Dendritic cell treated with granulocyte-macrophage colony-stimulating factor and Interleukin-4, amounts not matched to agents 40 ng/mL and 50 ng/mL, for 4 days (primary cell): ENCODE results near the gene PCDHB4.
"Not testable (repeated sequence)": the region's sequence is repeated elsewhere in the genome, so short reads cannot be mapped to it uniquely, and the experiment has no call there.

Experiments used
- H3K27ac Mint-ChIP-seq: one replicate; pipeline ENCODE4 v1.8.0; 2022; ENCODE audit warnings: mild to moderate bottlenecking, mixed read lengths
- H3K27me3 Mint-ChIP-seq: one replicate; pipeline ENCODE4 v1.8.0; 2022; ENCODE audit warnings: mild to moderate bottlenecking, mixed read lengths
- H3K36me3 Mint-ChIP-seq: one replicate; pipeline ENCODE4 v1.8.0; 2022; ENCODE audit warnings: low read depth, mixed read lengths
- H3K4me1 Mint-ChIP-seq: one replicate; pipeline ENCODE4 v1.8.0; 2022; ENCODE audit warnings: low read depth, mixed read lengths
- H3K4me3 Mint-ChIP-seq: one replicate; pipeline ENCODE4 v1.8.0; 2022; ENCODE audit warnings: mild to moderate bottlenecking, moderate library complexity, mixed read lengths
- H3K9me3 Mint-ChIP-seq: one replicate; pipeline ENCODE4 v1.8.0; 2022; ENCODE audit warnings: mixed read lengths
- intact Hi-C: fragments of 100-400 bp; cut with micrococcal nuclease; formaldehyde crosslinking; loops from one replicate; pipeline ENCODE4 v1.15.0; 2022

PCDHB4 gene

DNA sequence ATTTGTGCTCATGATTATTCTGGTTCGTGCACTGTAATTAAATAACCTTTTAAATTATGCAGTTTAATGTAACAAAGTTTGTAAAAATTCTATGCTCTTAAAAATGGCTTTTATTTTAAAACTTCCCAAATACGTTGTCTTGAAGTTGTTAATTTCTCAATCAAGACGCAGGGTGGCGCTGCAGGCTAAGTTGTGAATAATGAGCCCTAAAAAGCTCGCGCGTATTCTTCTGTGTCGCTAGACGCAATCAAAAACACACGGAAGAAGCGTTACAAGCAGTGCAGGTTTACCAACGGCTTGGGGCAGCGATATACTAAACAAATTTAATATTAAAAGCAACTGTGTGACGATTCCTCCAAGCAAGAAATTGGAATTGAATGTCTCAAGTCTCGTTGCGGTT, at the start of gene PCDHB4:
Gene PCDHB4, plus strand, starts transcription at position 256 of the 400 bp plus-strand sequence. CDS start 181 bp downstream, outside the sequence.
- Mint-ChIP-seq H3K9me3 (peaks cover 29% of the 10 kb centered on the region), H3K4me3 (no peak within 1 kb of the TSS), H3K4me1 (no peaks in the 10 kb centered on the region), H3K27ac (no peak within 1 kb of the TSS), H3K27me3 (peaks cover 9% of the 10 kb centered on the region), H3K36me3 (no peaks in the 10 kb centered on the region)
- intact Hi-C loops = no loop called here

DNA sequence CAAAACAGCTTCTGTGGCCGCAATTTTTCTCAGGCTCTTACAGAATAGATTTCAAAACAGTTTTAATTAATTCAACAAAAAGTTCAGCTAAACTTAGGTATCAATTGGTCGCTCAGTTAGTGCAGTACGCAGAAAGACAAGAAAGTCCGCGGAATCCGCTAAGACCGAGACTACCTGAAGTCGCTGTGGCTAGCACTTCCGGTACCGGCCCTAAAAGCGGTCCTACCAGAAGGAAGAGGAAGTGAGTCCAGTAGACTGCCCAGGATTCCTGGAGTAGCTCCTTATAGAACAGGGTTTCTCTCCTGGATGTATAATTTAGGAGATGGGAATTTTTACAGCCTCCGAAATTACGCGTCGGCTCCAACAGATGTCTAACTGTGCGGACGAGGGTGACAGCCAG, 43.8 kb upstream of the PCDHB4 start:
- no peak overlapping the region for H3K4me3 Mint-ChIP-seq
- H3K4me1 Mint-ChIP-seq = no peaks in the 10 kb centered on the region
- H3K27ac Mint-ChIP-seq = no peak overlapping the region

DNA sequence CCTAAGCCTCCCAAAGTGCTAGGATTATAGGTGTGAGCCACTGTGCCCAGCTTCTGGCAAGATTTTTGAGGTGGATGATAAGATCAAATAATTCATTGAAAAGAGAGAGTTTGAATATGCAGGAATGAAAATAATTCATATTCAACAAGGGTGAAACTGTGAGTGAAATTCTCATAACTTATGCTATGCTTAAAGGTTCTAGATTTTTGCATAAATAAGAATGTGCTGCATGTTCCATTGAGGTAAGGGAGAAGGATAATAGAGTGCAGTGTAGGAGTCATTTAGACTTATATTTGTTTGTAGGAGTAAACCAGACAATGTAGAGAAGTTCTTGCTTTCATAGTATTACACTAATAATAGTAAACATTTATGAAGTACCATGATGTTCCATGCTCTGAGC, 39.4 kb upstream of the PCDHB4 start:
- Mint-ChIP-seq H3K4me1 (no peaks in the 10 kb centered on the region), H3K27me3 (peaks cover 14% of the 10 kb centered on the region), H3K4me3 (no peak overlapping the region), H3K36me3 (no peaks in the 10 kb centered on the region), H3K27ac (no peak overlapping the region), H3K9me3 (peaks cover 46% of the 10 kb centered on the region)
- intact Hi-C loops = no loop called here

More for the DNA sequence above, 43.8 kb upstream of the PCDHB4 start:
- Mint-ChIP-seq H3K36me3 (no peaks in the 10 kb centered on the region), H3K9me3 (peaks cover 42% of the 10 kb centered on the region), H3K27me3 (peaks cover 7% of the 10 kb centered on the region)
- intact Hi-C loops = no loop called here

DNA sequence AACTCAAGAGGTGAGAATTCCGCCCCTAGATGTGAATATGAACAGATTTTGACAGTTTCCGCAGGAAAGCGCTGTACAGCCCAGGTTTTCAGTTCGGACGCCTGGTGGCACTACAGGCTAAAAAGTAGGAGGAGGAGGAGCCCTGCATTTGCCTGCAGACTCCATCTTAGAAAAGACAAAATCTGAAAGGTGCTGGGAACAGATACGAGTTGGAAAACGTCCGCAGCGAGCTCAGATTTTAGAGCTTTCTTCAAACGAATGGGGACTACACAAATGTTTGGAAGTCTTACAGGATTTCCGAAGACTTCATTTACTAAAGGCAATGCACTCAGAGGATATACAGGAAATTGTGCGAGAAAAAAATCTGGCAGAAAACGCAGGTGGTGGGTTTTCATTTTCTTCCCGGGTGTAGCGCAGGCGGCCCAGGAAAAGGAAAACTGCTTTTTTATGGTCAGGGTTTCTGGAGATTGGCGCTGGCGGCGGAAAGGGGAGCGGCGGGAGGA, 37.1 kb upstream of the PCDHB4 start:
- Mint-ChIP-seq H3K4me3 (no peak overlapping the region), H3K27ac (no peak overlapping the region), H3K4me1 (no peaks in the 10 kb centered on the region), H3K36me3 (no peaks in the 10 kb centered on the region), H3K27me3 (peaks cover 10% of the 10 kb centered on the region), H3K9me3 (peaks cover 38% of the 10 kb centered on the region)
- intact Hi-C loops = no loop called here

DNA sequence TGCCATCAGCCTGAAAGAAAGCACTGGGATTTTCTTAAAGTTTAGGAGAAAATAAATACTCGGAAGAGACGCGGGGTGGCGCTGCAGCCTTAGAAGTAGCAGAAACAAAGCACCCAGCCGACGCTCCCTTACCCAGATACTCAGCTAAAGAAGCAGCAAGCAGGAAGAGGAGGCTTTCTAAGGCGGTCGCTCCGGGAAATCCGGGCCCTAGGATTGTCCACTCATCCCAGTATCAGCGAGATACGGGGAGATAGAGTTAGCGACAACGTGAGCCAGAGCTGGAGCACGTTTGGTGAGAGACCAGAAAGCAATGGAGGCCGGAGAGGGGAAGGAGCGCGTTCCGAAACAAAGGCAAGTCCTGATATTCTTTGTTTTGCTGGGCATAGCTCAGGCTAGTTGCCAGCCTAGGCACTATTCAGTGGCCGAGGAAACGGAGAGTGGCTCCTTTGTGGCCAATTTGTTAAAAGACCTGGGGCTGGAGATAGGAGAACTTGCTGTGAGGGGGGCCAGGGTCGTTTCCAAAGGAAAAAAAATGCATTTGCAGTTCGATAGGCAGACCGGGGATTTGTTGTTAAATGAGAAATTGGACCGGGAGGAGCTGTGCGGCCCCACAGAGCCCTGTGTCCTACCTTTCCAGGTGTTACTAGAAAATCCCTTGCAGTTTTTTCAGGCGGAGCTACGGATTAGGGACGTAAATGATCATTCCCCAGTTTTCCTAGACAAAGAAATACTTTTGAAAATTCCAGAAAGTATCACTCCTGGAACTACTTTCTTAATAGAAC, 26.9 kb upstream of the PCDHB4 start, which contains the start of gene PCDHB2:
Gene PCDHB2, plus strand, starts transcription at position 135 of the 782 bp plus-strand sequence. Its CDS starts 176 bp downstream, at position 311.
- H3K4me3 Mint-ChIP-seq = no peak within 1 kb of the TSS
- peaks cover 50% of the 10 kb centered on the region for H3K9me3 Mint-ChIP-seq
- no peaks in the 10 kb centered on the region for H3K4me1 Mint-ChIP-seq
- intact Hi-C loops = no loop called here
- no peak within 1 kb of the TSS for H3K27ac Mint-ChIP-seq
- H3K36me3 Mint-ChIP-seq = no peaks in the 10 kb centered on the region
- peaks cover 21% of the 10 kb centered on the region for H3K27me3 Mint-ChIP-seq

DNA sequence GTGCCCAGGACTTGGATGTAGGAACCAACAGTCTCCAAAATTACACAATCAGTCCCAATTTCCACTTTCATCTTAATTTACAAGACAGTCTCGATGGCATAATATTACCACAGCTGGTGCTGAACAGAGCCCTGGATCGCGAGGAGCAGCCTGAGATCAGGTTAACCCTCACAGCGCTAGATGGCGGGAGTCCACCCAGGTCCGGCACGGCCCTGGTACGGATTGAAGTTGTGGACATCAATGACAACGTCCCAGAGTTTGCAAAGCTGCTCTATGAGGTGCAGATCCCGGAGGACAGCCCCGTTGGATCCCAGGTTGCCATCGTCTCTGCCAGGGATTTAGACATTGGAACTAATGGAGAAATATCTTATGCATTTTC, 26.4 kb upstream of the PCDHB4 start:
- H3K9me3 Mint-ChIP-seq = peaks cover 56% of the 10 kb centered on the region
- peaks cover 21% of the 10 kb centered on the region for H3K27me3 Mint-ChIP-seq
- no peaks in the 10 kb centered on the region for H3K4me1 Mint-ChIP-seq
- intact Hi-C loops = no loop called here
- H3K36me3 Mint-ChIP-seq = no peaks in the 10 kb centered on the region
- H3K27ac Mint-ChIP-seq = no peak overlapping the region
- no peak overlapping the region for H3K4me3 Mint-ChIP-seq

DNA sequence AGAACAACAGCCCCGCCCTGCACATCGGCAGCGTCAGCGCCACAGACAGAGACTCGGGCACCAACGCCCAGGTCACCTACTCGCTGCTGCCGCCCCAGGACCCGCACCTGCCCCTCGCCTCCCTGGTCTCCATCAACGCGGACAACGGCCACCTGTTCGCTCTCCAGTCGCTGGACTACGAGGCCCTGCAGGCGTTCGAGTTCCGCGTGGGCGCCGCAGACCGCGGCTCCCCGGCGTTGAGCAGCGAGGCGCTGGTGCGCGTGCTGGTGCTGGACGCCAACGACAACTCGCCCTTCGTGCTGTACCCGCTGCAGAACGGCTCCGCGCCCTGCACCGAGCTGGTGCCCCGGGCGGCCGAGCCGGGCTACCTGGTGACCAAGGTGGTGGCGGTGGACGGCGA, 25.4 kb upstream of the PCDHB4 start:
- H3K36me3 Mint-ChIP-seq, intact Hi-C loops, H3K4me1 Mint-ChIP-seq, H3K27ac Mint-ChIP-seq, H3K4me3 Mint-ChIP-seq: not testable (repeated sequence)
- peaks cover 66% of the 10 kb centered on the region for H3K9me3 Mint-ChIP-seq
- H3K27me3 Mint-ChIP-seq = peaks cover 21% of the 10 kb centered on the region

DNA sequence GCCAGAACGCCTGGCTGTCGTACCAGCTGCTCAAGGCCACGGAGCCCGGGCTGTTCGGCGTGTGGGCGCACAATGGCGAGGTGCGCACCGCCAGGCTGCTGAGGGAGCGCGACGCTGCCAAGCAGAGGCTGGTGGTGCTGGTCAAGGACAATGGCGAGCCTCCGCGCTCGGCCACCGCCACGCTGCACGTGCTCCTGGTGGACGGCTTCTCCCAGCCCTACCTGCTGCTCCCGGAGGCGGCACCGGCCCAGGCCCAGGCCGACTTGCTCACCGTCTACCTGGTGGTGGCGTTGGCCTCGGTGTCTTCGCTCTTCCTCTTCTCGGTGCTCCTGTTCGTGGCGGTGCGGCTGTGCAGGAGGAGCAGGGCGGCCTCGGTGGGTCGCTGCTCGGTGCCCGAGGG, 25.0 kb upstream of the PCDHB4 start:
- intact Hi-C loops, H3K4me1 Mint-ChIP-seq, H3K4me3 Mint-ChIP-seq, H3K36me3 Mint-ChIP-seq, H3K27ac Mint-ChIP-seq: not testable (repeated sequence)
- H3K27me3 Mint-ChIP-seq = peaks cover 21% of the 10 kb centered on the region
- H3K9me3 Mint-ChIP-seq = peaks cover 70% of the 10 kb centered on the region

DNA sequence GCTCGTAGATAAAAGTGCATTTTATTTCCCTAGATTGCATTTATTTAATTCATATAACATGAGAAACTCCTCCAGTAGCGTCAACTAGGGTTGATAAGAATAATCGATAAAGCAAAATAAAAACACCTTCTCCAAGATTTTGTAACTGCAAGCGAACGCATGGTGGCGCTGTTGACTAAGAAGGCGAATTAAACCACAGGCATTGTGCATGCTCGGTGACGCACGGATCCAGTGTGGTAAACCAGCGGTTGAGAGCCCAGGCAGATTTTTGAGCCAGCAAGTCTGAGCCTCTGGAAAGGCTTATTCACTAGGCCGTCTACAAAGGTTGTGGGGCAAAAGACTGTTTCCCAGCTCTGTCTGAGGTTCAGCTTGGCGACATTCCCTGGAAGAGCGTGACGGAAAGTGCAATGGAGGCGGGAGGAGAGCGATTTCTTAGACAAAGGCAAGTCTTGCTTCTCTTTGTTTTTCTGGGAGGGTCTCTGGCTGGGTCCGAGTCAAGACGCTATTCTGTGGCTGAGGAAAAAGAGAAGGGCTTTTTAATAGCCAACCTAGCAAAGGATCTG, 21.3 kb upstream of the PCDHB4 start, which contains the start of gene PCDHB3:
Gene PCDHB3, plus strand, starts transcription at position 231 of the 563 bp plus-strand sequence. Its CDS starts 177 bp downstream, at position 408.
- Mint-ChIP-seq H3K4me3 (no peak within 1 kb of the TSS), H3K27ac (no peak within 1 kb of the TSS), H3K27me3 (peaks cover 10% of the 10 kb centered on the region), H3K9me3 (peaks cover 44% of the 10 kb centered on the region), H3K36me3 (no peaks in the 10 kb centered on the region), H3K4me1 (no peaks in the 10 kb centered on the region)
- intact Hi-C loops = no loop called here

DNA sequence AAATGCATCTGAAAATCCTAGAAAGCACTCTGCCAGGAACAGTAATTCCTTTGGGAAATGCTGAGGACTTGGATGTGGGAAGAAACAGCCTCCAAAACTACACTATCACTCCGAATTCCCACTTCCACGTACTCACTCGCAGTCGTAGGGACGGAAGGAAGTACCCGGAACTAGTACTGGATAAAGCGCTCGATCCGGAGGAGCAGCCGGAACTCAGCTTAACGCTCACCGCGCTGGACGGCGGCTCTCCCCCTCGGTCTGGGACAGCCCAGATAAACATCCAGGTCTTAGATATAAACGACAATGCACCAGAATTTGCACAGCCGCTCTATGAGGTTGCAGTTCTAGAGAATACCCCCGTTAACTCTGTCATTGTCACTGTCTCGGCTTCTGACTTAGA, 20.6 kb upstream of the PCDHB4 start:
- H3K36me3 Mint-ChIP-seq = no peaks in the 10 kb centered on the region
- H3K9me3 Mint-ChIP-seq = peaks cover 37% of the 10 kb centered on the region
- no peak overlapping the region for H3K27ac Mint-ChIP-seq
- H3K4me1 Mint-ChIP-seq = no peaks in the 10 kb centered on the region
- H3K4me3 Mint-ChIP-seq = no peak overlapping the region
- intact Hi-C loops = no loop called here
- peaks cover 6% of the 10 kb centered on the region for H3K27me3 Mint-ChIP-seq

DNA sequence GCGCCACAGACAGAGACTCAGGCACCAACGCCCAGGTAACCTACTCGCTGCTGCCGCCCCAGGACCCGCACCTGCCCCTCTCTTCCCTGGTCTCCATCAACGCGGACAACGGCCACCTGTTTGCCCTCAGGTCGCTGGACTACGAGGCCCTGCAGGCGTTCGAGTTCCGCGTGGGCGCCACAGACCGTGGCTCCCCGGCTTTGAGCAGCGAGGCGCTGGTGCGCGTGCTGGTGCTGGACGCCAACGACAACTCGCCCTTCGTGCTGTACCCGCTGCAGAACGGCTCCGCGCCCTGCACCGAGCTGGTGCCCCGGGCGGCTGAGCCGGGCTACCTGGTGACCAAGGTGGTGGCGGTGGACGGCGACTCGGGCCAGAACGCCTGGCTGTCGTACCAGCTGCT, 19.5 kb upstream of the PCDHB4 start:
- not testable (repeated sequence) for H3K27me3 Mint-ChIP-seq

DNA sequence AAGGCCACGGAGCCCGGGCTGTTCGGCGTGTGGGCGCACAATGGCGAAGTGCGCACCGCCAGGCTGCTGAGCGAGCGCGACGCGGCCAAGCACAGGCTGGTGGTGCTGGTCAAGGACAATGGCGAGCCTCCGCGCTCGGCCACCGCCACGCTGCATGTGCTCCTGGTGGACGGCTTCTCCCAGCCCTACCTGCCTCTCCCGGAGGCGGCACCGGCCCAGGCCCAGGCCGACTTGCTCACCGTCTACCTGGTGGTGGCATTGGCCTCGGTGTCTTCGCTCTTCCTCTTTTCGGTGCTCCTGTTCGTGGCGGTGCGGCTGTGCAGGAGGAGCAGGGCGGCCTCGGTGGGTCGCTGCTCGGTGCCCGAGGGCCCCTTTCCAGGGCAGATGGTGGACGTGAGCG, 19.1 kb upstream of the PCDHB4 start:
- H3K4me3 Mint-ChIP-seq, H3K36me3 Mint-ChIP-seq, H3K4me1 Mint-ChIP-seq, H3K27me3 Mint-ChIP-seq, intact Hi-C loops, H3K27ac Mint-ChIP-seq: not testable (repeated sequence)
- H3K9me3 Mint-ChIP-seq = peaks cover 41% of the 10 kb centered on the region

More for the DNA sequence above, 19.5 kb upstream of the PCDHB4 start:
- intact Hi-C loops, H3K4me1 Mint-ChIP-seq, H3K36me3 Mint-ChIP-seq, H3K4me3 Mint-ChIP-seq, H3K27ac Mint-ChIP-seq: not testable (repeated sequence)
- H3K9me3 Mint-ChIP-seq = peaks cover 37% of the 10 kb centered on the region

DNA sequence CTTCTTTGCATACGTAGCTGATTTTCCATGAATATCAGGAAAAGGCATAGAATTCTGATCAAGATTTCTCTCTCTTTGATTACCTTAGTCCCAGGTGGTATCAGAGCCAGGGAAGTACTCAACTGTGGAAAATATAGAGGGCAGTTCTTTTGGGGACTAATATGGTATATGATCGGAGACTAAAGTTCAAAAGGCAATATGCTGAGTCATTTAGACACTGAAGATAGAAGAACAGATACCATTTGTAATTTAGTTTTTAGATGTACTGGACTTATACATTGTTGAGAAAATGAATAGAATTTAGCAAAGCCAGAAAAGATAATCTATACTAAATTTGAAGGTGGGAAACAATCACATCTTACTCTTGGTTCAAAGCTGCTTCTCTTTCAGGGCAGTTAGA, 16.3 kb upstream of the PCDHB4 start:
- Mint-ChIP-seq H3K9me3 (peaks cover 48% of the 10 kb centered on the region), H3K4me3 (no peak overlapping the region), H3K4me1 (no peaks in the 10 kb centered on the region), H3K27me3 (peaks cover 2% of the 10 kb centered on the region), H3K36me3 (no peaks in the 10 kb centered on the region), H3K27ac (no peak overlapping the region)
- intact Hi-C loops = no loop called here

DNA sequence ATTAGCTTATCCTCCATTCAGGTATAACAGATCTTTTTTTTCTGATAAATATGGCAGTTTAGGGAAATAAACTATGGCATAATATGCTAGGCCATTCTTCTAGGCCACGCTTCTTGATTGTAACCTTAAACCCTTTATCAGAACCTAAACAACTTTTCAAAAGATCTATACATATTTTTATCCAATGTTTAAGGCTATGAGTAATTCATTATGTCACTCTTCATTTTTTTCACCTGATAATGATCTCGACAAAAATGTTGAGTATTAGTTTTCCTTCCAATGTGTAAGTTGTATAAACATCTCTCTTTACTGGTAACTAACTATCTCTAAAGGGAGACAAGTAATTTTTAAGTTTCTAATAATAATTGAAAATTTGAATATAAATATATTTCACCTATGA, 2.4 kb upstream of the PCDHB4 start:
- Mint-ChIP-seq H3K9me3 (peaks cover 52% of the 10 kb centered on the region), H3K4me3 (no peak overlapping the region), H3K4me1 (no peaks in the 10 kb centered on the region), H3K27me3 (peaks cover 9% of the 10 kb centered on the region), H3K36me3 (no peaks in the 10 kb centered on the region), H3K27ac (no peak overlapping the region)
- intact Hi-C loops = no loop called here
